HepG2 (cell line): ENCODE measurements around the gene TAF8. TPM values are rescaled to one million over a fixed set of nuclear protein-coding genes. Genes with fewer than 3 reads are reported as not detected.

Experiments
- ARID4A ChIP-seq: sonication (generic); formaldehyde crosslinking; IDR thresholded peaks from 2 replicates; pipeline ENCODE4 v1.5.0; 2020; ENCODE audit warnings: mild to moderate bottlenecking, missing genetic modification reagents, borderline replicate concordance
- EZH2 ChIP-seq: conservative IDR thresholded peaks from 2 replicates; pipeline ENCODE4 v1.6.1; 2012; ENCODE audit warnings: mild to moderate bottlenecking, low read depth, low read length, moderate library complexity
- HMG20B ChIP-seq: conservative IDR thresholded peaks from 2 replicates; pipeline ENCODE4 v1.6.1; 2016; ENCODE audit warnings: missing genetic modification reagents, missing compliant biosample characterization
- KLF11 ChIP-seq: IDR thresholded peaks from 2 replicates; pipeline ENCODE4 v1.6.1; 2016; ENCODE audit warnings: missing compliant biosample characterization
- MED8 ChIP-seq: sonication (generic); formaldehyde crosslinking; IDR thresholded peaks from 2 replicates; pipeline ENCODE4 v1.8.1; 2023; ENCODE audit warnings: mild to moderate bottlenecking, missing genetic modification reagents; ENCODE audit not compliant: insufficient replicate concordance
- PBX3 ChIP-seq: sonication (generic); formaldehyde crosslinking; IDR thresholded peaks from 2 replicates; pipeline ENCODE4 v1.8.1; 2023; ENCODE audit warnings: missing genetic modification reagents, inconsistent platforms, borderline replicate concordance
- PLRG1 ChIP-seq: fragments of 450-650 bp; conservative IDR thresholded peaks from 2 replicates; pipeline ENCODE4 v1.6.1; 2016
- RARG ChIP-seq: sonication (generic); formaldehyde crosslinking; IDR thresholded peaks from 2 replicates; pipeline ENCODE4 v1.4.0; 2020; ENCODE audit warnings: low read depth, mild to moderate bottlenecking, missing genetic modification reagents
- RXRA ChIP-seq: sonication (generic); formaldehyde crosslinking; IDR thresholded peaks from 2 replicates; pipeline ENCODE4 v1.5.1; 2020; ENCODE audit warnings: missing genetic modification reagents
- SIN3B ChIP-seq: fragments of 150-350 bp; IDR thresholded peaks from 2 replicates; pipeline ENCODE4 v1.6.1; 2014; ENCODE audit warnings: low read length
- XBP1 ChIP-seq: sonication (generic); formaldehyde crosslinking; IDR thresholded peaks from 2 replicates; pipeline ENCODE4 v1.5.0; 2020; ENCODE audit warnings: missing genetic modification reagents
- XRCC5 ChIP-seq: fragments of 200-400 bp; formaldehyde crosslinking; optimal IDR thresholded peaks from 2 replicates; pipeline ENCODE3; 2017; ENCODE audit warnings: mild to moderate bottlenecking, low read length
- ZFP90 ChIP-seq: sonication (generic); formaldehyde crosslinking; IDR thresholded peaks from 2 replicates; pipeline ENCODE4 v1.8.0; 2022; ENCODE audit warnings: missing genetic modification reagents, mild to moderate bottlenecking, inconsistent platforms, borderline replicate concordance
- ZKSCAN1 ChIP-seq: fragments of 150-350 bp; IDR thresholded peaks from 2 replicates; pipeline ENCODE4 v1.6.1; 2014; ENCODE audit warnings: low read length
- ZNF30 ChIP-seq: sonication (generic); formaldehyde crosslinking; IDR thresholded peaks from 2 replicates; pipeline ENCODE4 v1.5.0; 2020; ENCODE audit warnings: mild to moderate bottlenecking, missing genetic modification reagents
- ZSCAN31 ChIP-seq: sonication (generic); formaldehyde crosslinking; IDR thresholded peaks from 2 replicates; pipeline ENCODE4 v1.5.0; 2020; ENCODE audit warnings: low read depth, mild to moderate bottlenecking, missing genetic modification reagents
- polyA plus RNA-seq, 8 experiments: library from polyadenylated mRNA; depleted of rRNA in 3 of 8; stranded (reverse) in 7 of 8; unstranded in 1 of 8; fragments of >200 nt; fragmentation: Illumina TruSeq in 4 of 8; extraction: Trizol in 4 of 8; gene quantifications; 2 replicates each; pipeline versions ENCODE4 v1.2.1 to v1.2.3, GENCODE V29; 2011 to 2016; ENCODE audit warnings: low read depth in 4 of 8, missing spikeins in 1 of 8, mixed read lengths in 1 of 8; ENCODE audit not compliant: insufficient read depth in 1 of 8
- total RNA-seq, 5 experiments: library from RNA; depleted of rRNA; stranded (reverse); fragments of >200 nt; fragmentation: Illumina TruSeq; extraction: Trizol; gene quantifications; 2 replicates each; pipeline ENCODE4 v1.2.3, GENCODE V29; 2016; ENCODE audit warnings: low read depth in 1 of 5
- TF ChIP-seq, protein P1 (sequence below): sonication (generic); formaldehyde crosslinking; IDR thresholded peaks from 2 replicates; pipeline ENCODE4 v1.4.0; 2020; ENCODE audit warnings: missing genetic modification reagents, borderline replicate concordance

TAF8 gene
- total and polyA plus RNA-seq, 2 of the 13 experiments (the other 11 are each of a cell fraction or from before 2014, with no cell fraction given), result 25.2 to 25.8 TPM

DNA sequence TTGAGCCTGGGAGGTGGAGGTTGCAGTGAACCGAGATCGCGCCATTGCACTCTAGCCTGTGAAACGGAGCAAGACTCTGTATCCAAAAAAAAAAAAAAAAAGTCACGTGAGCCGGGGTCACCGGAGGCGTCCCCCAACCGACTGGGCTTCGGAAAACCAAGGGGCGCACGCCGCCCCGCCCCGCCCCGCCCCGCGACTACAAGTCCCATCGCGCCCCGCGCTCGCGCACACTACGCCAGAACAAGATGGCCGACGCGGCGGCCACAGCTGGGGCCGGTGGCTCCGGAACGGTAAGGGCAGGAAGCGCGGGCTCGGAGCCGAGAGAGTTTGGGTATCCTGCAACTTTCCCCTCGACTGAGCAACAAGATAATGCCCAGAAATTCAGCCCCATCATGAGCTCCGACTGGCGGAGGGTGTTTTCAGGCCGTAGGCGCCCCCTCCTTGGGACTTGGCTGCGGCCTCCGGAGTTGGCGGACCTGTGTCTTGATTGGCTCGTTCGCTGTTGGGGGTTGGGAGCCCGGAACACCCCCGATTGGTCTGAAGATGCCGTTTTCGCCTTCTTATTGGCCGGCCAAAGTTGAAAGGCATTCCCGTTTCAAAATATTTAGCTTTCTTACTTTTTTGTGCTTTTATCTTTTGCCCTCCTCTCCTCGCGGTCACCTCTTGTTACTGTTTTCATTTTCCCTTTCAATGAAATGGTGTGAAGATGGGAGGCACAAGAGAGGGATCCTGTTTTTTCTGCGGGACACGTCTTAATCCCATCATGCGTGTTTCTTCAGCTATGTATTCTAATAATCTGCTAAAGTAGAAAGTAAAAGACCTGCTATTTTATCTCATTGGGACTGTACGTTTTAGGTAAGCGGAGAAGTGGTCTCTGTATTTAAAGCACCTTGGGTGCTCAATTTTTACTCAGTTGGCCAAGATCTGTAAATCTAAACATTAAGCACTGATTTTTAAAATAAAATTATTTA, at the start of gene TAF8 (continued):
- TF ChIP-seq RARG (CRISPR knock-in tag) (peak; percentile 87; the same call in 1 of the 2 replicates), EZH2 (no peak), MED8 (CRISPR knock-in tag) (peak; percentile 88), ZKSCAN1 (no peak), PBX3 (CRISPR knock-in tag) (0 out of 2 replicates have a peak, but pooled peaks have one; percentile 73), RXRA (peak; percentile 78), XBP1 (CRISPR knock-in tag) (0 out of 2 replicates have a peak, but pooled peaks have one; percentile 20), ARID4A (peak; percentile 93), ZNF30 (CRISPR knock-in tag) (no peak), KLF11 (CRISPR knock-in tag) (no peak; the same call in 1 of the 2 replicates), SIN3B (peak; percentile 74), HMG20B (CRISPR knock-in tag) (no peak; the same call in 1 of the 2 replicates), XRCC5 (peak; percentile 57), ZFP90 (CRISPR knock-in tag) (peak; percentile 96), ZSCAN31 (CRISPR knock-in tag) (0 out of 2 replicates have a peak, but pooled peaks have one; percentile 28), PLRG1 (no peak)
- TF ChIP-seq, protein P1, sequence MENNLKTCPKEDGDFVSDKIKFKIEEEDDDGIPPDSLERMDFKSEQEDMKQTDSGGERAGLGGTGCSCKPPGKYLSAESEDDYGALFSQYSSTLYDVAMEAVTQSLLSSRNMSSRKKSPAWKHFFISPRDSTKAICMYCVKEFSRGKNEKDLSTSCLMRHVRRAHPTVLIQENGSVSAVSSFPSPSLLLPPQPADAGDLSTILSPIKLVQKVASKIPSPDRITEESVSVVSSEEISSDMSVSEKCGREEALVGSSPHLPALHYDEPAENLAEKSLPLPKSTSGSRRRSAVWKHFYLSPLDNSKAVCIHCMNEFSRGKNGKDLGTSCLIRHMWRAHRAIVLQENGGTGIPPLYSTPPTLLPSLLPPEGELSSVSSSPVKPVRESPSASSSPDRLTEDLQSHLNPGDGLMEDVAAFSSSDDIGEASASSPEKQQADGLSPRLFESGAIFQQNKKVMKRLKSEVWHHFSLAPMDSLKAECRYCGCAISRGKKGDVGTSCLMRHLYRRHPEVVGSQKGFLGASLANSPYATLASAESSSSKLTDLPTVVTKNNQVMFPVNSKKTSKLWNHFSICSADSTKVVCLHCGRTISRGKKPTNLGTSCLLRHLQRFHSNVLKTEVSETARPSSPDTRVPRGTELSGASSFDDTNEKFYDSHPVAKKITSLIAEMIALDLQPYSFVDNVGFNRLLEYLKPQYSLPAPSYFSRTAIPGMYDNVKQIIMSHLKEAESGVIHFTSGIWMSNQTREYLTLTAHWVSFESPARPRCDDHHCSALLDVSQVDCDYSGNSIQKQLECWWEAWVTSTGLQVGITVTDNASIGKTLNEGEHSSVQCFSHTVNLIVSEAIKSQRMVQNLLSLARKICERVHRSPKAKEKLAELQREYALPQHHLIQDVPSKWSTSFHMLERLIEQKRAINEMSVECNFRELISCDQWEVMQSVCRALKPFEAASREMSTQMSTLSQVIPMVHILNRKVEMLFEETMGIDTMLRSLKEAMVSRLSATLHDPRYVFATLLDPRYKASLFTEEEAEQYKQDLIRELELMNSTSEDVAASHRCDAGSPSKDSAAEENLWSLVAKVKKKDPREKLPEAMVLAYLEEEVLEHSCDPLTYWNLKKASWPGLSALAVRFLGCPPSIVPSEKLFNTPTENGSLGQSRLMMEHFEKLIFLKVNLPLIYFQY (CRISPR knock-in tag), result no peak; the same call in 1 of the 2 replicates
